PC-9 (cell line): ENCODE data around the gene KRT37. TPM values are rescaled to one million over a fixed set of nuclear protein-coding genes. Genes with fewer than 3 reads are reported as not detected.

ENCODE experiments used
- BruUV-seq: library from RNA; stranded (reverse); fragments of 400-500 nt; replicated peaks from 2 replicates; lab custom pipeline; 2021; lab: Mats Ljungman, UMichigan
- CTCF ChIA-PET: fragments of 300-600 bp; sonication (Branson Sonifier 250); formaldehyde crosslinking; loops from one replicate; lab custom pipeline; 2022; ENCODE audit warnings: antibody characterized with exemption; lab: Charles Lee
- POLR2A ChIA-PET: fragments of 300-600 bp; sonication (Branson Sonifier 250); formaldehyde crosslinking; loops from one replicate; lab custom pipeline; 2022; ENCODE audit warnings: antibody characterized with exemption; ENCODE audit not compliant: unreplicated experiment; lab: Charles Lee
- DNase-seq, 2 experiments: peaks; one replicate each; pipeline versions ENCODE4 v3.0.0 to v3.0.0-alpha.2; 2015 to 2022; ENCODE audit warnings: mixed read lengths in 1 of 2
- H2AFZ ChIP-seq: fragments of 200-600 bp; sonication (generic); 2 replicates; pipeline ENCODE4 v1.8.1; 2017; ENCODE audit warnings: antibody characterized with exemption
- H3F3A ChIP-seq: fragments of 200-600 bp; sonication (generic); 2 replicates; pipeline ENCODE4 v1.8.1; 2017; ENCODE audit warnings: antibody characterized with exemption, mild to moderate bottlenecking, low read depth; ENCODE audit not compliant: insufficient read depth
- H3K27ac ChIP-seq: fragments of 200-600 bp; sonication (generic); 2 replicates; pipeline ENCODE4 v1.6.1; 2016; ENCODE audit warnings: mixed run types
- H3K27me3 ChIP-seq: fragments of 200-600 bp; sonication (generic); 2 replicates; pipeline ENCODE4 v1.6.1; 2016; ENCODE audit warnings: low read depth, mixed run types; ENCODE audit not compliant: insufficient read depth
- H3K36me3 ChIP-seq: fragments of 200-600 bp; sonication (generic); 2 replicates; pipeline ENCODE4 v1.6.1; 2016; ENCODE audit warnings: low read depth, mixed run types
- H3K4me1 ChIP-seq: fragments of 200-600 bp; sonication (generic); replicated peaks from 2 replicates; pipeline ENCODE4 v1.6.1; 2016; ENCODE audit warnings: mixed run types; ENCODE audit not compliant: insufficient read depth
- H3K4me2 ChIP-seq: fragments of 200-600 bp; sonication (generic); 2 replicates; pipeline ENCODE4 v1.6.1; 2017; ENCODE audit warnings: mixed run types
- H3K4me3 ChIP-seq: fragments of 200-600 bp; sonication (generic); 2 replicates; pipeline ENCODE4 v1.6.1; 2016; ENCODE audit warnings: mixed run types
- H3K79me2 ChIP-seq: fragments of 200-600 bp; sonication (generic); 2 replicates; pipeline ENCODE4 v1.6.1; 2017; ENCODE audit warnings: low read depth, mixed run types
- H3K9me2 ChIP-seq: fragments of 200-600 bp; sonication (generic); 2 replicates; pipeline ENCODE4 v1.8.1; 2017; ENCODE audit warnings: mild to moderate bottlenecking; ENCODE audit not compliant: insufficient read depth
- H3K9me3 ChIP-seq: fragments of 200-600 bp; sonication (generic); 2 replicates; pipeline ENCODE4 v1.8.1; 2016; ENCODE audit warnings: low read depth; ENCODE audit not compliant: insufficient read depth
- H4K20me1 ChIP-seq: fragments of 200-600 bp; sonication (generic); 2 replicates; pipeline ENCODE4 v1.8.1; 2017; ENCODE audit not compliant: insufficient read depth
- CTCF ChIP-seq: fragments of 200-600 bp; sonication (generic); conservative IDR thresholded peaks from 2 replicates; pipeline ENCODE4 v1.6.1; 2017; ENCODE audit warnings: mixed run types, antibody characterized with exemption, mild to moderate bottlenecking, moderate library complexity
- EZH2 ChIP-seq: fragments of 200-600 bp; sonication (generic); IDR thresholded peaks from 2 replicates; pipeline ENCODE4 v1.8.0; 2017; ENCODE audit warnings: antibody characterized with exemption, low read depth
- intact Hi-C: fragments of 100-400 bp; cut with micrococcal nuclease; formaldehyde crosslinking; loops from one replicate; pipeline ENCODE4 v1.10.0; 2022; ENCODE audit not compliant: unreplicated experiment
- total RNA-seq: library from RNA; stranded (reverse); gene quantifications from 2 replicates; pipeline ENCODE4 v1.2.3, GENCODE V29; 2021

KRT37 gene
- total RNA-seq, 1 experiment from 2014 or later: not detected

GRCh38 chr17:41452281-41452680, 27.9 kb upstream of the KRT37 start:
- Histone ChIP-seq H3K4me3 (no peak overlapping the region), H3K27ac (no peak overlapping the region), H3K27me3 (no peaks in the 10 kb centered on the region), H3K9me3 (no peaks in the 10 kb centered on the region), H2AFZ (no peak overlapping the region), H3K9me2 (no peaks in the 10 kb centered on the region), H3K36me3 (no peaks in the 10 kb centered on the region), H3K4me1 (no peaks in the 10 kb centered on the region), H3K4me2 (no peak overlapping the region), H4K20me1 (no peaks in the 10 kb centered on the region), H3F3A (no peaks in the 10 kb centered on the region), H3K79me2 (no peaks in the 10 kb centered on the region)
- ChIA-PET CTCF (no interaction called here), POLR2A (no interaction called here)
- intact Hi-C loops: no loop called here
- no TSS peak for BruUV-seq
- TF ChIP-seq EZH2 (no peak), CTCF (no peak)
- DNase-seq: no peak

GRCh38 chr17:41451154-41451728, 26.9 kb upstream of the KRT37 start:
- Histone ChIP-seq H3F3A (no peaks in the 10 kb centered on the region), H3K9me2 (no peaks in the 10 kb centered on the region), H3K27me3 (no peaks in the 10 kb centered on the region), H3K4me2 (no peak overlapping the region), H3K36me3 (no peaks in the 10 kb centered on the region), H4K20me1 (no peaks in the 10 kb centered on the region), H3K4me1 (no peaks in the 10 kb centered on the region), H2AFZ (no peak overlapping the region), H3K27ac (no peak overlapping the region), H3K9me3 (no peaks in the 10 kb centered on the region), H3K4me3 (no peak overlapping the region), H3K79me2 (no peaks in the 10 kb centered on the region)
- TF ChIP-seq EZH2 (no peak), CTCF (no peak)
- no TSS peak for BruUV-seq
- intact Hi-C loops: no loop called here
- CTCF ChIA-PET: interaction anchor here (0.6 kb wide), 1 partner anchor 632 kb away, joined by 6 read pairs; no protein-coding TSS in a partner anchor
- POLR2A ChIA-PET: interaction anchor here (0.6 to 0.7 kb wide), 4 partner anchors 50 to 1342 kb away, joined by 3 to 7 read pairs (median 4); no protein-coding TSS in a partner anchor
- no peak for DNase-seq

GRCh38 chr17:41449008-41449407, 24.6 kb upstream of the KRT37 start:
- no peaks in the 10 kb centered on the region for H4K20me1 ChIP-seq
- H3K27me3 ChIP-seq: no peaks in the 10 kb centered on the region
- ChIA-PET CTCF (no interaction called here), POLR2A (no interaction called here)
- no peak for DNase-seq
- no peaks in the 10 kb centered on the region for H3K4me1 ChIP-seq
- H3K4me3 ChIP-seq: no peak overlapping the region
- no peaks in the 10 kb centered on the region for H3K36me3 ChIP-seq
- no peaks in the 10 kb centered on the region for H3K79me2 ChIP-seq
- no peak for TF ChIP-seq CTCF
- TF ChIP-seq EZH2: no peak
- no peak overlapping the region for H3K4me2 ChIP-seq
- H3K9me3 ChIP-seq: peaks cover 8% of the 10 kb centered on the region; the same call in 1 of the 2 replicates
- no peak overlapping the region for H2AFZ ChIP-seq
- H3K27ac ChIP-seq: no peak overlapping the region
- H3K9me2 ChIP-seq: no peaks in the 10 kb centered on the region
- intact Hi-C loops: no loop called here
- BruUV-seq: no TSS peak
- no peaks in the 10 kb centered on the region for H3F3A ChIP-seq
